Activated T-cell treated with anti-CD3 and anti-CD28 coated beads, Interleukin-2, amount 50 U/mL, for 4 hours (primary cell): Measurements from ENCODE around the gene SPTBN1. TPM values are rescaled to one million over a fixed set of nuclear protein-coding genes. Genes with fewer than 3 reads are reported as not detected.
A peak's percentile ranks its signal among the peaks of the same experiment; 100 is the strongest.
"Not testable (repeated sequence)": the region's sequence is repeated elsewhere in the genome, so short reads cannot be mapped to it uniquely, and the experiment has no call there.

Experiments used
- ATAC-seq, 2 donors: fragments of 200-7000 bp; cut with Tn5 transposase; one replicate each; pipeline ENCODE4 v1.10.0; 2021
- DNase-seq: peaks from one replicate; pipeline ENCODE4 v3.0.0-alpha.2; 2020
- H3K27me3 Mint-ChIP-seq: one replicate; pipeline ENCODE4 v1.8.0; 2021; ENCODE audit warnings: low read depth, mixed read lengths
- H3K36me3 Mint-ChIP-seq: one replicate; pipeline ENCODE4 v1.8.0; 2022; ENCODE audit warnings: mixed read lengths; ENCODE audit not compliant: insufficient read depth
- H3K4me1 Mint-ChIP-seq: one replicate; pipeline ENCODE4 v1.8.0; 2021; ENCODE audit warnings: low read depth, mixed read lengths
- H3K4me3 Mint-ChIP-seq: one replicate; pipeline ENCODE4 v1.8.0; 2021; ENCODE audit warnings: mild to moderate bottlenecking, moderate library complexity, mixed read lengths
- H3K9me3 Mint-ChIP-seq: one replicate; pipeline ENCODE4 v1.8.0; 2021; ENCODE audit warnings: mixed read lengths
- total RNA-seq, 3 donors: library from RNA; stranded (reverse); gene quantifications; one replicate each; pipeline ENCODE4 v1.2.1, GENCODE V29; 2021

The SPTBN1 gene
- total RNA-seq, 3 donors from 2014 or later, result 23.4 to 27.9 (median 24.0) TPM

DNA sequence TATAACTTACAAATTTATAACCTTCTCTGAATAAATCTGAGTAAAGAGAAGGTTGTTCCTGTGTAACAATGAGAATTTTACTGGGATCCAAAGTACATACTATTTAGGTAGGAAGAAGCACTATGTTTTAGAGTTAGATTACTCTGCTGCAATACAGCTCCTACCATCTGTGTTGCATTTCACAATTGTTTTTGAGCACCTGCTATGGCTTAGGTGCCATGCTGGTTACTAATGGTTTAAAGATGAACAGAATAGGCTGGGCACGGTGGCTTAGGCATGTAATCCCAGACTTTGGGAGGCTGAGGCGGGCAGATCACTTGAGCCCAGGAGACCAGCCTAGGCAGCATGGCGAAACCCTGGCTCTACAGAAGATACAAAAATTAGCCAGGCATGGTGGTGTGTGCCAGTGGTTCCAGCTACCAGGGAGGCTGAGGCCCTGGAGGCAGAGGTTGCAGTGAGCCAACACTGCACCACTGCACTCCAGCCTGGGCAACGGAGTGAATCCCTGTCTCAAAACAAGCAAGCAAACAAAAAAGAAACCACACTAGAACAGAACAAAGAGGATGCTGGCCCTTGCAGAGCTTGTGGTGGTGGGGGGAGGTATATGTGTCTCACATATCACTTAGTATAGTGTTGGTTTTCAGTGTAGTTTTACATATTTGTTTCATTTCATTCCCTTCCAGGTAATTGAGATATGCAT, 56.7 kb downstream of the SPTBN1 start:
- H3K4me1 Mint-ChIP-seq, result no peaks in the 10 kb centered on the region
- H3K9me3 Mint-ChIP-seq, result no peaks in the 10 kb centered on the region
- no peak for DNase-seq
- no peak for ATAC-seq
- H3K4me3 Mint-ChIP-seq, result no peak overlapping the region
- no peaks in the 10 kb centered on the region for H3K27me3 Mint-ChIP-seq
- H3K36me3 Mint-ChIP-seq, result no peaks in the 10 kb centered on the region

DNA sequence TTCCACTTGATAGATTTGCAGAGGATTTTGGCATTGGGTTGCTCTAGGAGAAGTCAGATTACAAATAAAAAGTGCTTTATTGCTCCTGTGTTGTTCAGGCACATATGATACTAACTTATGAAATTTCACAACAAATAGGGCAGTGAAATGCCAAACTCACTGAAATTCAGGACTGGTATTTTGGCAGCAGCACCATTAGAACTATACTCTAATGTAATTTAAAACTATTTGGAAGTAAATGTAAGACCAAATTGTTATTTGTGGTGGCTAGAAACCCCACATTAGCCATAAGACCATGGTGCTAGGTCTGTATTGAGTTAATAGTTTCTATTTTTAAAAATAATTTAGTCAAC, 57.2 kb downstream of the SPTBN1 start:
- Mint-ChIP-seq H3K4me3 (no peak overlapping the region), H3K9me3 (no peaks in the 10 kb centered on the region), H3K4me1 (no peaks in the 10 kb centered on the region), H3K27me3 (no peaks in the 10 kb centered on the region), H3K36me3 (no peaks in the 10 kb centered on the region)
- ATAC-seq (no peak), DNase-seq (no peak)

DNA sequence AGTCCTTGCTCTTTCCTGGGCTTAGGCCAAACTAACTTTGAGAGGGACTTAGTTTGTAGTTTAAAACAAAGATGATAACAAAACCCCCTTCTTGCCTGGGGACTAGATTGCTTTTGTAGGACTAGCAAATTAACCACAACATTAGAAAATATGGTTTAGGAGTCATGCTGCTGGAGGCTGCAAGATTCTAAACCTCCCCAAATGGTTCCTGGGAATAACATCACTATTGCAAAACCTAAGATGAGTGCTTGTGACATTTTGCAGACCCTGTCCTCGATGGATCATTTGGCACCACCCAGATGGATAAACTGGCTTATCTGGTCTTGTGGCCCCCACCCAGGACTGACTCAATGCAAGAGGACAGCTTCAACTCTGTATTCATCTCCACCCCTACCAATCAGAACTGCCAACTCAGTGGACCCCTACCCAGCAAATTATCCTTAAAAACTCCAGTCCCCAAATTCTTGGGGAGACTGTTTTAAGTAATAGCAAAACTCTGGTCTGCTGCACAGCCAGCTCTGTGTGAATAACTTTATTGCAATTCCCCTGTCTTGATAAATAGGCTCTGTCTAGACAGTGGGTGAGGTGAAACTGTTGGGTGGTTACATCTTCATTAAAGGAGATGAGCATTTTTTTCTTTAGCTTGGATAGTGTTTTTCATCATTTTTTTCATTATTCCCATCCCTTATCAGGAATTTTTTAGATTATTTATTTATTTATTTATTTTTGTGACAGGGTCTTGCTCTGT, 58.9 kb downstream of the SPTBN1 start:
- H3K9me3 Mint-ChIP-seq, result no peaks in the 10 kb centered on the region
- DNase-seq (no peak), ATAC-seq (no peak)
- no peaks in the 10 kb centered on the region for H3K36me3 Mint-ChIP-seq
- peaks cover 3% of the 10 kb centered on the region for H3K27me3 Mint-ChIP-seq
- H3K4me1 Mint-ChIP-seq, result no peaks in the 10 kb centered on the region
- H3K4me3 Mint-ChIP-seq, result no peak overlapping the region

GRCh38 chr2:54516842-54517241, 60.7 kb downstream of the SPTBN1 start:
- Mint-ChIP-seq H3K9me3 (no peaks in the 10 kb centered on the region), H3K27me3 (peaks cover 3% of the 10 kb centered on the region), H3K4me1 (no peaks in the 10 kb centered on the region), H3K36me3 (no peaks in the 10 kb centered on the region), H3K4me3 (no peak overlapping the region)
- DNase-seq (no peak), ATAC-seq (no peak)

DNA sequence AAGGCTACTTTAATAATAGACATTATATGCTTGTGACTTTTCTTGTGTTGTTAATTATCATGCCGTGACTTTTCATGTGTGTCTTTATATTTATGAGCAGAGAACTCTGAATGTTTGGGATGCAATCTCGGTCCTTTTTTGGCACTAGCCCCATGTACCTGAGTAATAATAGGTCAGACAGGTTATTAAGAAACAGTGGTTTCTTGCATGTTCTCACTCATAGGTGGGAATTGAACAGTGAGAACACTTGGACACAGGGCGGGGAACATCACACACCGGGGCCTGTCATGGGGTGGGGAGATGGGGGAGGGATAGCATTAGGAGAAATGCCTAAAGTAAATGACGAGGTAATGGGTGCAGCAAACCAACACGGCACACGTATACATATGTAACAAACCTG, 61.9 kb downstream of the SPTBN1 start:
- H3K27me3 Mint-ChIP-seq, H3K4me1 Mint-ChIP-seq, H3K36me3 Mint-ChIP-seq, H3K4me3 Mint-ChIP-seq, ATAC-seq, DNase-seq, H3K9me3 Mint-ChIP-seq: not testable (repeated sequence)

DNA sequence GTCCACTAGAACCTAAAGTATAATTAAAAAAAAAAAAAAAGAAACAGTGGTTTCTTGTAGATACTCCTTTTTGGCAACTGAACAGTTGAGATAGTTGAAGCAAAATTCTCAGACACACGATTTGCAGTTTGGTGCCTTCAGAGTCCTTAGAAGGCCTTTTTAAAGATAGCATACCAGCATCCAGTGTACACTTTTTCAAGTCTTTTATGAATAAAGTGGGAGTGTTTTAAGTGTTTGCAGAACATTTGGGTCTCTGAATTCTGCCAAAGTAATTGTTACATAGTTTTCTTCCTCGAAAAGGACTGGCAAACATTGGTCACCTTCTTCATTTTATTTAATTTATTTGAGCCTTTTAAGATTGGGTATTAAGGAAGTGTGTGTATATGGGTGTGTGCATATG, 62.3 kb downstream of the SPTBN1 start:
- H3K9me3 Mint-ChIP-seq, result no peaks in the 10 kb centered on the region
- peaks cover 3% of the 10 kb centered on the region for H3K27me3 Mint-ChIP-seq
- peaks cover 2% of the 10 kb centered on the region for H3K4me1 Mint-ChIP-seq
- ATAC-seq (no peak), DNase-seq (no peak)
- H3K4me3 Mint-ChIP-seq, result no peak overlapping the region
- no peaks in the 10 kb centered on the region for H3K36me3 Mint-ChIP-seq

- no peaks in the 10 kb centered on the region for H3K9me3 Mint-ChIP-seq
- peaks cover 9% of the 10 kb centered on the region for H3K4me1 Mint-ChIP-seq
- no peak for DNase-seq
- H3K4me3 Mint-ChIP-seq, result no peak overlapping the region
- no peak for ATAC-seq
- peaks cover 3% of the 10 kb centered on the region for H3K27me3 Mint-ChIP-seq
- H3K36me3 Mint-ChIP-seq, result no peaks in the 10 kb centered on the region
Measured at GRCh38 chr2:54519841-54520459, 63.8 kb downstream of the SPTBN1 start.

DNA sequence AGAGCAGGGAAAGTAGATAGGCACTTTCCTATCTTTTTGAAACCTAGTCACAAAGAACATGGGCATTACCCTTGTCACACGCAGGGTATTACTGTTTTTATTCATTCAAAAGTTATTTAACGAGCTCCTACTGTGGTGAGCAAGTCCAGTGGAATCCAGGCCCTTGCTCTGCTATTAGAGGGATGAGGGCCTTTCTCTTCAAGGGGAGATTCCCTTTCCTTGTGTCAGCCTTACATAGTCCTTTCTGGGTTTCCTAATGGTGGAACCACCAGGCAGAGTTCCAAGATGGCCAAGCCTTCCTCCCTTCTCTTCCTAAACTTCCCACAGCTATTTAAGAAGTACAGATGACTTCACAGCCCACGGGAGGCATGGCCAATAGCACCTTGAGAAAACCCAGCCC, 64.6 kb downstream of the SPTBN1 start:
- Mint-ChIP-seq H3K27me3 (peaks cover 3% of the 10 kb centered on the region), H3K36me3 (no peaks in the 10 kb centered on the region), H3K4me1 (peaks cover 9% of the 10 kb centered on the region), H3K9me3 (no peaks in the 10 kb centered on the region), H3K4me3 (no peak overlapping the region)
- DNase-seq, result no peak
- no peak for ATAC-seq

- peaks cover 9% of the 10 kb centered on the region for H3K4me1 Mint-ChIP-seq
- no peaks in the 10 kb centered on the region for H3K36me3 Mint-ChIP-seq
- peak; percentile 61 for DNase-seq
- ATAC-seq, result peak; percentile 73 to 85
- no peaks in the 10 kb centered on the region for H3K9me3 Mint-ChIP-seq
- H3K27me3 Mint-ChIP-seq, result peaks cover 3% of the 10 kb centered on the region
- H3K4me3 Mint-ChIP-seq, result no peak overlapping the region
Measured at GRCh38 chr2:54522624-54523281, 66.6 kb downstream of the SPTBN1 start.

GRCh38 chr2:54523324-54523959, 67.3 kb downstream of the SPTBN1 start:
- no peak for ATAC-seq
- no peak for DNase-seq
- Mint-ChIP-seq H3K4me3 (no peak overlapping the region), H3K27me3 (peaks cover 3% of the 10 kb centered on the region), H3K4me1 (peaks cover 9% of the 10 kb centered on the region), H3K36me3 (no peaks in the 10 kb centered on the region), H3K9me3 (no peaks in the 10 kb centered on the region)

- no peaks in the 10 kb centered on the region for H3K9me3 Mint-ChIP-seq
- peaks cover under 1% of the 10 kb centered on the region for H3K27me3 Mint-ChIP-seq
- no peaks in the 10 kb centered on the region for H3K36me3 Mint-ChIP-seq
- DNase-seq (no peak), ATAC-seq (peak; percentile 93 to 95)
- H3K4me1 Mint-ChIP-seq, result peaks cover 12% of the 10 kb centered on the region
- no peak overlapping the region for H3K4me3 Mint-ChIP-seq
Measured at GRCh38 chr2:54524226-54524991, 68.3 kb downstream of the SPTBN1 start.

DNA sequence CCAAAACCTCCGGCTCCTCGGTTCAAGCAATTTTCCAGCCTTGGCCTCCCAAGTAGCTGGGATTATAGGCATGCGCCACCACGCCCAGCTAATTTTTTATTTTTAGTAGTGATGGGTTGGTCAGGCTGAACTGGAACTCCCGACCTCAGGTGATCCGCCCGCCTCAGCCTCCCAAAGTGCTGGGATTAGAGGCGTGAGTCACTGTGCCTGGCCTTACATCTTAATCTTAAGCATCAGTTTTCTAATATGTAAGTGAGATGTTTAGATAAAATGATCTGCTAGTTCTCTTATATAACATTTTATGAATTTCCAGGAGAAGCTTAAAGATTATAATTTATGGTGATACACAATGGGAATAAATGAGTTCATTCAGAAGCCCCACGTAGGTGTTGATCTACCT, 69.2 kb downstream of the SPTBN1 start:
- no peak for ATAC-seq
- peaks cover 16% of the 10 kb centered on the region for H3K4me1 Mint-ChIP-seq
- no peaks in the 10 kb centered on the region for H3K9me3 Mint-ChIP-seq

GRCh38 chr2:54526226-54526879, 70.2 kb downstream of the SPTBN1 start:
- no peak overlapping the region for H3K4me3 Mint-ChIP-seq
- no peak for DNase-seq
- no peaks in the 10 kb centered on the region for H3K36me3 Mint-ChIP-seq
- no peaks in the 10 kb centered on the region for H3K27me3 Mint-ChIP-seq
- peaks cover 16% of the 10 kb centered on the region for H3K4me1 Mint-ChIP-seq
- no peak for ATAC-seq
- H3K9me3 Mint-ChIP-seq, result no peaks in the 10 kb centered on the region

More for the DNA sequence above, 69.2 kb downstream of the SPTBN1 start:
- DNase-seq, result no peak
- Mint-ChIP-seq H3K27me3 (no peaks in the 10 kb centered on the region), H3K36me3 (no peaks in the 10 kb centered on the region), H3K4me3 (no peak overlapping the region)
